H1 (cell line): ENCODE data around the gene MARS1. TPM values are rescaled to one million over a fixed set of nuclear protein-coding genes. Genes with fewer than 3 reads are reported as not detected.

Source experiments
- BCL11A ChIP-seq, 2 experiments: IDR thresholded peaks; one replicate each; pipeline ENCODE4 v1.6.1; 2011; ENCODE audit warnings: low read depth in 2 of 2, low read length in 2 of 2, mild to moderate bottlenecking in 2 of 2
- CHD2 ChIP-seq: IDR thresholded peaks from 2 replicates; pipeline ENCODE4 v1.6.1; 2012; ENCODE audit warnings: low read length, improper control_type of control experiment
- GABPA ChIP-seq: IDR thresholded peaks from 2 replicates; pipeline ENCODE4 v1.6.1; 2011; ENCODE audit warnings: mild to moderate bottlenecking, low read length, moderate library complexity, borderline replicate concordance; ENCODE audit not compliant: insufficient read depth
- POLR2AphosphoS5 ChIP-seq: IDR thresholded peaks from 2 replicates; pipeline ENCODE4 v1.6.1; 2011; ENCODE audit warnings: low read depth, low read length
- SIX5 ChIP-seq: IDR thresholded peaks from 2 replicates; pipeline ENCODE4 v1.6.1; 2011; ENCODE audit warnings: mild to moderate bottlenecking, low read depth, low read length
- TEAD4 ChIP-seq: IDR thresholded peaks from 2 replicates; pipeline ENCODE4 v1.6.1; 2012; ENCODE audit warnings: low read depth, low read length, inconsistent platforms, mixed read lengths
- polyA plus RNA-seq, 7 experiments: library from polyadenylated mRNA; depleted of rRNA in 3 of 7; stranded (reverse) in 5 of 7; unstranded in 2 of 7; fragments of >200 nt in 5 of 7; fragments of 200-250 nt in 2 of 7; gene quantifications; 1 replicate in 5 of 7; 2 replicates in 1 of 7; 4 replicates in 1 of 7; pipeline versions ENCODE4 v1.2.1 to v1.2.3, GENCODE V29; 2011 to 2013; ENCODE audit warnings: missing spikeins in 2 of 7, mixed read lengths in 2 of 7
- total RNA-seq: library from RNA; stranded (reverse); fragmentation: NEBNext Ultra II Directional; extraction: Animal tissue kit (Norgen Biotek cat#: 25700); gene quantifications from 2 replicates; pipeline ENCODE4 v1.2.1, GENCODE V29; 2021
- TF ChIP-seq, protein P1 (sequence below): IDR thresholded peaks from 2 replicates; pipeline ENCODE4 v1.6.1; 2011; ENCODE audit warnings: low read depth, mild to moderate bottlenecking, low read length; ENCODE audit not compliant: insufficient read depth

MARS1 gene
- total and polyA plus RNA-seq, 2 of the 8 experiments (the other 6 are each of a cell fraction or from before 2014, with no cell fraction given): 194 to 407 TPM

DNA sequence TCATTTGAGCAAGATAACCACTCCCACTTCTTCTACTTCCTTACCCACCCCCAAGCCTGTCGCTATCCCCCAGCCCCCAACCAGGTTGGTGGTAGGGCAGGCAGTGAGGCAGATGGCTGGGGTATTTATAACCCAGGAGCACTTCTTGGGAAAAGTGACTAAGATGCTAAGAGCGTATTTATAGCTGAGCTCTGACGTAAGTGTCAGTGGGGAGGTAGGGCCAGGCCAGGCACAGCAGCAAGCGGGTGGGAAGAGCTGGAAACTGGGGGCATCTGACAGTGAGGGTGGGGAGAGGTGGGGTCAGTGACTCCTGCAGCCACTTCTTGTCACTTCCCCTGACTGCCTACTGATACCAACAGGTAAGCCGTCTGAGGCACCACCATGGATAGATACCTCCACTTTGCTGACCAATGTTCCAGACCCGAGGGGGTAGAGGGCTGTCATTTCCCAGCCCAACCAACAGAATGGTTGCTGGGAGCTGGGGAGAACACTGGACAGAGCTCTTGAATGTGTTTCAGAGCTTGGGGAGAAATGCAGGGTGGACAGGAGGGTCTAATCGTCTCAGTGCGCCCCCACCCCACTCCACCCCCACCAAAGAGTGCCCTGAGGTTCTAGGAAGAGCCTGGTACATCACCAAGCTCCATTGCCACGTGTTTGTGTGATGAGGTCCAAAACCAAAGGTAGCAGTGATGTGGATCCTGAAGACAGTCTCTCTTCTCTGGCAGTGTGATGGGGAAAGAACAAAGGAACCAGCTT is 35.5 kb upstream of the MARS1 start (continued):
- TF ChIP-seq SIX5 (no peak), CHD2 (no peak), BCL11A (IDR thresholded peaks at IDR 0.05; ENCODE audit: low read depth in 2 of 2, low read length in 2 of 2) (no peak), GABPA (no peak), TEAD4 (no peak), POLR2AphosphoS5 (no peak)
- TF ChIP-seq, protein P1, sequence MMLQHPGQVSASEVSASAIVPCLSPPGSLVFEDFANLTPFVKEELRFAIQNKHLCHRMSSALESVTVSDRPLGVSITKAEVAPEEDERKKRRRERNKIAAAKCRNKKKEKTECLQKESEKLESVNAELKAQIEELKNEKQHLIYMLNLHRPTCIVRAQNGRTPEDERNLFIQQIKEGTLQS: no peak
